Aorta (tissue), 5 donors: Measurements from ENCODE around the gene PFKP. TPM values are rescaled to one million over a fixed set of nuclear protein-coding genes. Genes with fewer than 3 reads are reported as not detected.

Source experiments
- ATAC-seq: fragments of 200-7000 bp; cut with Tn5 transposase; one replicate; pipeline ENCODE4 v1.9.1; 2022; ENCODE audit warnings: moderate library complexity; ENCODE audit not compliant: low FRiP score
- DNase-seq, 2 donors: peaks; one replicate each; pipeline ENCODE4 v3.0.0-alpha.2; 2020
- H3K27ac ChIP-seq, 2 donors: one replicate each; pipeline ENCODE4 v1.5.1; 2013; ENCODE audit warnings: low read length in 2 of 2, mild to moderate bottlenecking in 2 of 2, moderate library complexity in 2 of 2, control low read depth in 1 of 2, inconsistent platforms in 1 of 2, low read depth in 1 of 2
- H3K27me3 ChIP-seq, 2 donors: one replicate each; pipeline ENCODE4 v1.6.1; 2013; ENCODE audit warnings: control low read depth in 1 of 2, low read length in 1 of 2, mild to moderate bottlenecking in 1 of 2, moderate library complexity in 1 of 2; ENCODE audit not compliant: insufficient read depth in 2 of 2, control insufficient read depth in 1 of 2
- H3K36me3 ChIP-seq, 2 donors: one replicate each; pipeline ENCODE4 v1.6.1; 2013; ENCODE audit warnings: control low read depth in 1 of 2, low read length in 1 of 2, mild to moderate bottlenecking in 1 of 2; ENCODE audit not compliant: insufficient read depth in 2 of 2, control insufficient read depth in 1 of 2
- H3K4me1 ChIP-seq, 2 donors: one replicate each; pipeline ENCODE4 v1.6.1; 2013; ENCODE audit warnings: low read length in 2 of 2, control low read depth in 1 of 2, mild to moderate bottlenecking in 1 of 2, moderate library complexity in 1 of 2; ENCODE audit not compliant: insufficient read depth in 2 of 2, control insufficient read depth in 1 of 2
- H3K4me3 ChIP-seq, 2 donors: one replicate each; pipeline ENCODE4 v1.5.1; 2013; ENCODE audit warnings: low read length in 2 of 2, control low read depth in 1 of 2, mild to moderate bottlenecking in 1 of 2
- H3K9me3 ChIP-seq: one replicate; pipeline ENCODE4 v1.6.1; 2013; ENCODE audit warnings: mild to moderate bottlenecking, low read length; ENCODE audit not compliant: control insufficient read depth
- WGBS, 2 donors: extraction: QIAGEN DNeasy Blood & Tissue Kit; methylation state at CpG; one replicate each; pipeline ENCODE4 v1.1.7; 2013; 5-methylcytosine and 5-hydroxymethylcytosine counted together
- intact Hi-C, 2 donors: fragments of 100-400 bp; cut with DNase I; formaldehyde crosslinking; loops; one replicate each; pipeline versions ENCODE4 v1.14.2 to v1.15.0; 2022
- polyA plus RNA-seq, 2 donors: library from polyadenylated mRNA; stranded (reverse); fragments of 200-250 nt; gene quantifications; one replicate each; pipeline ENCODE4 v1.2.3, GENCODE V29; 2013
- total RNA-seq, 2 donors: library from RNA; stranded (reverse); fragmentation: NEBNext Ultra II Directional; extraction: Animal tissue kit (Norgen Biotek cat#: 25700); gene quantifications; one replicate each; pipeline ENCODE4 v1.2.1, GENCODE V29; 2021
- donor health status: healthy with polysubstance abuse.
- donor health status: Bipolar disorder and iron deficiency.
- donor health status: DM: no; HTN: no; CAD: no.
- donor health status: DM: no; HTN: no; CAD: no.
- donor health status: DM: yes; HTN: yes; CAD: no.

Gene PFKP
- total and polyA plus RNA-seq, 4 donors: 40.3 to 167 (median 119) TPM

DNA sequence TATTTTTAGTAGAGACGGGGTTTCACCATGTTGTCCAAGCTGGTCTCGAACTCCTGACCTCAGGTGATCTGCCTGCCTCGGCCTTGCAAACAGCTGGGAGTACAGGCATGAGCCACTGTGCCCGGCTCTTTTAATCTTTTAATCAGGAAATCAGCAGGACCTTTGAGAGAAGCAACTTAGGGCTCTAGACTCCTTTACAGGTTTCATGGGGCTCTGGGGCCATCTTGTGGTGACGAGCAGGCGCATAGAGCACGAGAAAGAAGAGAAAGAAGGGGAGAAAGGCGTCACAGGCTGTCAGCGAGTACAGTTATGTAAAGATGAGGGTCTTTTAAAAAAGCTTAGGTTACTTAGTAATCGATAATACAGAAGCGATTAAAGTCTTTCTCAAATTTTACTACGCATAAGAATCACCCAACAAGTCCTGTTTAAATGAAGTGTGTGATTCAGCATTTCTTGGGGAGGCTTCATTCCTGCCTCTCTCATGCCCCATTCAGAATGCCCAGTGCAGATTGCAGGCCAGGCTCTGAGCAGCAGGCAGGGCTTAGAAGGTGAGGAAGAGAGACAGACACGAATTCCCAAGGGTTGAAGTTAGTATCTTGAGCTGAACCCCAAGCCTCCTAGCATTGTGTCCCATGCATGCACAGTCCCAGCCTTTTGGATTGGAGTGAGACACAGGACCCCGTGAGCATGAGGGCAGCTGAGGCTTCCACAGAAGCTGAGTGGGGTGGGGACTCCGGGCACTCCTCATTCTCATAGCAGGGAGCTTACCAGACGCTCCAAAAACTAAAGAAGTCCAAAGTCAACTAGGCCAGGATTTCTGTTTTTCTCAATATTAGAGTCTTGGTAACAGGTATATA, 23.6 kb upstream of the PFKP start:
- intact Hi-C loops: loop anchor here (5.0 to 10.0 kb wide), 2 partner anchors 116 to 119 kb away; no protein-coding TSS in a partner anchor
- Histone ChIP-seq H3K4me1 (peaks cover 0 to 4% of the 10 kb centered on the region in 2 donors), H3K27me3 (no peaks in the 10 kb centered on the region), H3K4me3 (no peak overlapping the region), H3K9me3 (no peaks in the 10 kb centered on the region), H3K36me3 (no peaks in the 10 kb centered on the region), H3K27ac (peak overlapping the region in 1 of 2 donors; percentile 79)
- ATAC-seq: peak; percentile 71
- peak; percentile 80 to 81 for DNase-seq
- 18% methylated on average over 16 of the region's 16 CpGs for WGBS, 2 donors

DNA sequence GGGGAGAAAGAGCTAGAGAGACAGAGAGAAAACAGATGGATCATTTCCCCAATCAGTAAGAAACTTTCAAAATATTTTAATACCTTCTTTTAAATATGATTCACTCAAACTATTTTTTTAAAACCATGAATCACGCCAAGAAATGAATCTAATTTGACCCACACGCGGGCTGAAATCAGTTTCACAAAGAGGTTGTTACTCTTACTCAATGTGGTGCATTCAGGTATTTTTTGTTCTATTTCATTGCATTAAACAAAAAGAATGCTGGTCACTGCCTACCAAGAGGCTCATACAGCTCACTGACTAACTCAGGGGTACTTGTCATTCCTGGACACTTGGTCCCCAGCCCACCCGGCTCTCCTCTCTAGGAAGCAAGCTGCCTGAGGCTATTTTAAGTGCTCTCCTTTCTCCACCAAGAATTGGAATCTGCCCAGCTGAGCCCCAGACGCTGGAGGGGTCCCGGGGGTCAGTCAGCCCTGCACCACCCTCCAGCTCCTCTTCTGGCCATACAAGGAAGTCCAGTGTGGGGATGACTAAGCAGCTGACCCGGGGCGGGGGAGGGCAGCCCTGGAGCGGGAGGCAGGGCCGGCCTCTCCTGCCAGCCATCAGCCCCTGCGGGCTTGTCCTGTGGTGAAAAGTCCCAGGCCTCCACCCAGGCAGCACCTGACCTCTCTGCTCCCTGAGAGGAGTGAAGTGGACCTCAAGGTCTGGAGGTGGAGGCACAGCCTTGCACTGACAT, 21.7 kb upstream of the PFKP start:
- Histone ChIP-seq H3K36me3 (no peaks in the 10 kb centered on the region), H3K27me3 (no peaks in the 10 kb centered on the region), H3K27ac (peak overlapping the region; percentile 70 to 91), H3K9me3 (no peaks in the 10 kb centered on the region), H3K4me3 (no peak overlapping the region), H3K4me1 (peaks cover 0 to 4% of the 10 kb centered on the region in 2 donors)
- 2 to 5% methylated on average over 11 of the region's 11 CpGs for WGBS, 2 donors
- intact Hi-C loops: loop anchor here (5.0 to 10.0 kb wide), 2 partner anchors 52 to 121 kb away; no protein-coding TSS in a partner anchor
- peak; percentile 84 for ATAC-seq
- peak; percentile 88 to 92 for DNase-seq

DNA sequence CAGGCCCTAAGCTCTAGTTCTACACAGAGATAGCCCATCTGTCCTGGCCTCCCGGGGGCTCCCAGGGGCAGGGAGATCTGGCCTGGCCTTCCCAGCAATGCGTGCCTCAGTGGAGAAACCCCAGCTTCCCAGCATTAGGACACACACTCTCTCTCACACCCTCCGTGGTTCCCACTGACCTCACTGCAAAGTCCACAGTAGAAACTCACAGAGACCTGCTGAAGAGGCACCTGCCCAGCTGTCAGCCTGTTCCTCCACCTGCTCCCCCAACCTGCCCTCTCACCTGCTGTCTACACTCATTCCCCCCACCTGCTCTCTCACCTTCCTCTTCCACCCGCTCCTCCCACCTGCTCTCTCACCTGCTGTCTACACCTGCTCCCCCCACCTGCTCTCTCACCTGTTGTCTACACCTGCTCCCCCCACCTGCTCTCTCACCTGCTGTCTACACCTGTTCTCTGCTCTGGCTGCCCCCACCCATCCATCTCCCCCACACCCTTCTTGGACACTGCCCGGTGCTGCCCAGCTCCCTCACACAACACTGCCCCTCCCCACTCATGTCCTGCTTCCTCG, 21.1 kb upstream of the PFKP start:
- ATAC-seq (peak; percentile 4), DNase-seq (no peak)
- Histone ChIP-seq H3K27ac (peak overlapping the region; percentile 70 to 91), H3K27me3 (no peaks in the 10 kb centered on the region), H3K4me3 (no peak overlapping the region), H3K36me3 (no peaks in the 10 kb centered on the region), H3K4me1 (peaks cover 0 to 4% of the 10 kb centered on the region in 2 donors), H3K9me3 (no peaks in the 10 kb centered on the region)
- WGBS, 2 donors: 80 to 81% methylated on average over 6 of the region's 6 CpGs
- intact Hi-C loops: loop anchor here (5.0 to 10.0 kb wide), 2 partner anchors 51 to 121 kb away; no protein-coding TSS in a partner anchor

DNA sequence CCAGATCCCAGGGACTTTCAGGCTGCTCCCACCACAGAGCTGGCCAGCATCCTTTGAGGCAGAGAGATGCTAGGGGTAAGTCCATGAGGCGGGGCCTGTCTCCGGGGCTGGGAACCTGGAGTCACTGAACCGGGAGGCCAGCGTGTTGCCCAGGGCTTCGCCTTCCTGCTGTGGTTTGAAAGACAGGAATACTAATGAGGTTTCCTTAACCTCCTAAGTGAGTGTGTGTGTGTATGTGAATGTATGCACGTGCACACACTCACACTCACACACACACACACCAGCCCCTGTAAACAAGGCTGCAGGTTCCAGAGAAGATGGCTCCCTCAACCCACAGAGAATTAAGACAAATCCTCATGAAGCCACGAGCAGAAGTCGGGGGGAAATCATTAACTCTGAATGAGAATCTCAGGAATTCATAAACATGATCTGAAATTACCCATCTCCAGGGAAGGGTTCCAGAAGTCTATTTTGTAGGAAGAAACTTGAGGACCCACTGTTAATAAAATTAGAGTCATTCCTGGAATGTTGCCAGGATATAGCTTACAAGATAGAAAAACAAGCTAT, 20.3 kb upstream of the PFKP start:
- no peak for DNase-seq
- Histone ChIP-seq H3K36me3 (no peaks in the 10 kb centered on the region), H3K9me3 (no peaks in the 10 kb centered on the region), H3K4me3 (no peak overlapping the region), H3K27me3 (no peaks in the 10 kb centered on the region), H3K27ac (no peak overlapping the region), H3K4me1 (peaks cover 0 to 4% of the 10 kb centered on the region in 2 donors)
- 77 to 88% methylated on average over 8 of the region's 8 CpGs for WGBS, 2 donors
- intact Hi-C loops: loop anchor here (5.0 to 10.0 kb wide), 2 partner anchors 50 to 122 kb away; no protein-coding TSS in a partner anchor
- ATAC-seq: no peak

DNA sequence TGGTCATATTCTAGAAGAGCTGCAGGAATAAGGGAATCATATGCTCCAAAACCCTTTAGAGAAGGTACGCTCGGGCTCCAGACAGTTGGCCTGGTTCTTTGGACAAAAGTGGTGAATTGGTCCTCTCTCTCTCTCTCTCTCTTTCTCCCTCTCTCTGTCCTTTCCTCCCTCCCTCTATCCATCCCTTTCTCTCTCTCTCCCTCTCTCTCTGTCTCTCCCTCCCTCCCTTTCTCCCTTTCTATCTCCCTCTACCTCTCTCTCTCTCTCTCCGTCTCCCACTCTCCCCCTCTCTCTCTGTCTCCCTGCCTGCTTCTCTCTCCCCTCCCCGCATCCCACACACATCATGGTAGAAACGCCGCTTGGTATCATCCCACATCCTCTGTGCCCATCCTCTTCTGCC, 19.8 kb upstream of the PFKP start:
- Histone ChIP-seq H3K9me3 (no peaks in the 10 kb centered on the region), H3K27ac (peak overlapping the region in 1 of 2 donors; percentile 22), H3K4me1 (peaks cover 0 to 4% of the 10 kb centered on the region in 2 donors), H3K4me3 (no peak overlapping the region), H3K27me3 (no peaks in the 10 kb centered on the region), H3K36me3 (no peaks in the 10 kb centered on the region)
- DNase-seq (no peak), ATAC-seq (no peak)
- intact Hi-C loops: loop anchor here (5.0 to 10.0 kb wide), 2 partner anchors 50 to 123 kb away; no protein-coding TSS in a partner anchor
- 84 to 86% methylated on average over 6 of the region's 6 CpGs for WGBS, 2 donors

DNA sequence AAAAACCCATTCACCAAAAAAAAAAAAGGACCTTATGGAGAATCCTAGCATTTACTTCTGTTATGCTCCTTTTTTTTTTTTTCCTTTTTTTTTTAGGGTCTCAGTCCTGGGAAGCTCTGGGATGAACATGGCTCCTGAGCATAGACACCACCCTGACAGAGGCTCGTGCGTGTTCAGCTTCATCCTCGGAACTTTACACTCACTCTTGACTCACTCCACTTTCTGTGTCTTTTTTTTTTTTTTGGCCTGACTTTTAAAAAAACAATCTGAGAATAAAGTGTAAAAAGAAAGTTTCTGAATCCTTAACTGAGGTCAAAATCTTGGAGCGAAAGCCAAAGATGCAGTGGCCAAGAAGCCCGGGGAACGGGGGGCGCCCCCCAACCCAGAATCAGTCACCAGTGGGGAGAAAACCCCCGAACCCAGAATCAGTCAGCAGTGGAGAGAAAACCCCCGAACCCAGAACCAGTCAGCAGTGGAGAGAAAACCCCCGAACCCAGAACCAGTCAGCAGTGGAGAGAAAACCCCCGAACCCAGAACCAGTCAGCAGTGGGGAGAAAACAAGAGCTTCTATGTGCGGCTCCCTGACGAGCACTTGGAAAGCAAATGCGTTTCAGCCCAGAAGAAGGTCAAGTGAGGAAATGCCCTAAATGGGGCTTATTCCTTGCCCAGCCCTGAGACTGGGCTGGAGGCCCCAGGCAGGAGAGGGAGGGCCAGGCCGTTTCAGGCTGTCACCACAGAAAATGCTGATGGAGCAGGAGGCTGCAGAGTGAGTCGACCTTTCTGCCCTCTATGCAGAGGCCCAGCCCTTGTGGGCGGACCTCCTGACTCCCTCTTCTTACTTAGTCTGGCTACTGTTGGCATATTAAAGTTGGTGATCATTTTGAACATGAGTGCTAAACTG, 19.0 kb upstream of the PFKP start:
- H3K27ac ChIP-seq: peak overlapping the region; percentile 20 to 72
- peak; percentile 67 to 84 for DNase-seq
- H3K4me1 ChIP-seq: peaks cover 0 to 4% of the 10 kb centered on the region in 2 donors
- H3K27me3 ChIP-seq: no peaks in the 10 kb centered on the region
- peak; percentile 63 for ATAC-seq
- no peaks in the 10 kb centered on the region for H3K9me3 ChIP-seq
- no peak overlapping the region for H3K4me3 ChIP-seq
- H3K36me3 ChIP-seq: no peaks in the 10 kb centered on the region
- intact Hi-C loops: loop anchor here (5.0 to 10.0 kb wide), 2 partner anchors 49 to 124 kb away; no protein-coding TSS in a partner anchor
- 6 to 11% methylated on average over 17 of the region's 17 CpGs for WGBS, 2 donors

DNA sequence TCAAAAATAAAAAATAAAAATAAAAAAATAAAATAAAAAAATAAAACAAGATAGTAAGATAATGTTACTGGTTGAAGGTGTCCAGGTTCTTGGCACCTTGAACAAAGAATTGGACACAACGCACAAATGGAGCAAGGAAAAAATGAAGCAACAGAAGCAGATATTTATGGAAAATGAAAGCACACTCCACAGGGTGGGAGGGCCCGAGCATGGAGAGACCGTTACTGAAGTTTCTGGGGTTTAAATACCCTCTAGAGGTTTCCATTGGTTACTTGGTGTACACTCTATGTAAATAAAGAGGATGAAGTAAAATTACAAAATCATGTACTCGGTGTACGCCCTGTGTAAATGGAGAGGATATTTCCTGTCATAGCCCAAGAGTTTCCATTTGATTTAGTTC, 15.7 kb upstream of the PFKP start:
- Histone ChIP-seq H3K27ac (no peak overlapping the region), H3K9me3 (no peaks in the 10 kb centered on the region), H3K27me3 (no peaks in the 10 kb centered on the region), H3K36me3 (no peaks in the 10 kb centered on the region), H3K4me1 (peaks cover 0 to 4% of the 10 kb centered on the region in 2 donors), H3K4me3 (no peak overlapping the region)
- WGBS, 2 donors: 78 to 85% methylated on average over 5 of the region's 5 CpGs
- DNase-seq (no peak), ATAC-seq (no peak)
- intact Hi-C loops: no loop called here
